Activated CD4-positive, alpha-beta memory T cell treated with anti-CD3 and anti-CD28 coated beads, Interleukin-2, amount 10 ng/mL, durations not matched to agents 7 days and 5 days (primary cell): ENCODE measurements around the gene ROBO2. TPM values are rescaled to one million over a fixed set of nuclear protein-coding genes. Genes with fewer than 3 reads are reported as not detected.

Source experiments
- CTCF ChIA-PET: fragments of 350-600 bp; sonication (Branson Sonifier 250); formaldehyde crosslinking; loops from one replicate; lab custom pipeline; 2021; ENCODE audit warnings: antibody characterized with exemption, inconsistent platforms; lab: Charles Lee
- POLR2A ChIA-PET: fragments of 350-600 bp; sonication (Branson Sonifier 250); formaldehyde crosslinking; loops from one replicate; lab custom pipeline; 2021; ENCODE audit warnings: antibody characterized with exemption; lab: Charles Lee
- DNase-seq: peaks from one replicate; pipeline ENCODE4 v3.0.0-alpha.2; 2020
- H3K27ac Mint-ChIP-seq: one replicate; pipeline ENCODE4 v1.8.0; 2021; ENCODE audit warnings: mild to moderate bottlenecking, mixed read lengths
- H3K27me3 Mint-ChIP-seq: one replicate; pipeline ENCODE4 v1.8.0; 2021; ENCODE audit warnings: mixed read lengths
- H3K36me3 Mint-ChIP-seq: one replicate; pipeline ENCODE4 v1.8.0; 2021; ENCODE audit warnings: low read depth, mixed read lengths
- H3K4me1 Mint-ChIP-seq: one replicate; pipeline ENCODE4 v1.8.0; 2021; ENCODE audit warnings: mixed read lengths
- H3K4me3 Mint-ChIP-seq: one replicate; pipeline ENCODE4 v1.8.0; 2021; ENCODE audit warnings: mild to moderate bottlenecking, mixed read lengths
- H3K9me3 Mint-ChIP-seq: one replicate; pipeline ENCODE4 v1.8.0; 2021; ENCODE audit warnings: mixed read lengths
- total RNA-seq, 2 experiments: library from RNA; stranded (reverse); gene quantifications; one replicate each; pipeline ENCODE4 v1.2.3, GENCODE V29; 2021

Gene ROBO2
- total RNA-seq, 2 experiments from 2014 or later: not detected

GRCh38 chr3:77096966-77097890, 57.3 kb downstream of the ROBO2 start:
- Mint-ChIP-seq H3K27me3 (no peaks in the 10 kb centered on the region), H3K4me3 (no peak overlapping the region), H3K36me3 (no peaks in the 10 kb centered on the region), H3K27ac (no peak overlapping the region), H3K9me3 (peaks cover 15% of the 10 kb centered on the region), H3K4me1 (no peaks in the 10 kb centered on the region)
- DNase-seq: no peak
- POLR2A ChIA-PET: no interaction called here
- CTCF ChIA-PET: no interaction called here

GRCh38 chr3:77102951-77103769, 63.3 kb downstream of the ROBO2 start:
- H3K27me3 Mint-ChIP-seq: no peaks in the 10 kb centered on the region
- H3K9me3 Mint-ChIP-seq: peaks cover 11% of the 10 kb centered on the region
- no peak for DNase-seq
- no peaks in the 10 kb centered on the region for H3K4me1 Mint-ChIP-seq
- H3K27ac Mint-ChIP-seq: no peak overlapping the region
- H3K36me3 Mint-ChIP-seq: no peaks in the 10 kb centered on the region
- H3K4me3 Mint-ChIP-seq: no peak overlapping the region
- CTCF ChIA-PET: no interaction called here
- POLR2A ChIA-PET: no interaction called here

GRCh38 chr3:77122652-77123051, 82.8 kb downstream of the ROBO2 start:
- Mint-ChIP-seq H3K9me3 (peaks cover 8% of the 10 kb centered on the region), H3K36me3 (no peaks in the 10 kb centered on the region), H3K4me1 (no peaks in the 10 kb centered on the region), H3K4me3 (no peak overlapping the region), H3K27ac (no peak overlapping the region), H3K27me3 (no peaks in the 10 kb centered on the region)
- POLR2A ChIA-PET: no interaction called here
- DNase-seq: no peak
- CTCF ChIA-PET: no interaction called here

- Mint-ChIP-seq H3K9me3 (peaks cover 8% of the 10 kb centered on the region), H3K4me1 (no peaks in the 10 kb centered on the region), H3K27ac (no peak overlapping the region), H3K4me3 (no peak overlapping the region), H3K36me3 (no peaks in the 10 kb centered on the region), H3K27me3 (no peaks in the 10 kb centered on the region)
- ChIA-PET CTCF (no interaction called here), POLR2A (no interaction called here)
- no peak for DNase-seq
Measured at GRCh38 chr3:77125966-77126365, 86.1 kb downstream of the ROBO2 start.

- H3K9me3 Mint-ChIP-seq: peaks cover 5% of the 10 kb centered on the region
- CTCF ChIA-PET: no interaction called here
- H3K4me3 Mint-ChIP-seq: no peak overlapping the region
- POLR2A ChIA-PET: no interaction called here
- no peak for DNase-seq
- no peaks in the 10 kb centered on the region for H3K36me3 Mint-ChIP-seq
- no peaks in the 10 kb centered on the region for H3K27me3 Mint-ChIP-seq
- H3K4me1 Mint-ChIP-seq: no peaks in the 10 kb centered on the region
- H3K27ac Mint-ChIP-seq: no peak overlapping the region
Measured at GRCh38 chr3:77134769-77135168, 94.9 kb downstream of the ROBO2 start.

DNA sequence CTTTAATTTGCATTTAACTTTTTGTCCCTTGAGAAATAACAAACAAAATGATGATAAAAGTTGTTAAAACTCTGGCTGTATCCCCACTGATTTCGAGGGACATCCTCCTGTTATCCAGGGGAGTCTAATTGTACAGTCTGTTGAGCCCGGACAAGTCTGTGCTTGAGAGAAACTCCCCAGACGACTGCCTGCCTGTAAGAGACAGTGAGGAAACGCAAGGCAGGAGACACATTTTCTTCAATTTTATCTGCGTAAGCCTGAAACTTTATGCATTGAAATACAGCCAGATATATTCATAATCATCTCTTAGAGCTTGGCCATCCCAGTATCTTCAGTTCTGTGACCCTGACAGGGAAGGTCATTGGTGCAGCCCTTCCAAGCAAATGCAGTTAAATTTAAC, 97.7 kb downstream of the ROBO2 start:
- ChIA-PET CTCF (no interaction called here), POLR2A (no interaction called here)
- Mint-ChIP-seq H3K36me3 (no peaks in the 10 kb centered on the region), H3K9me3 (peaks cover 9% of the 10 kb centered on the region), H3K27me3 (no peaks in the 10 kb centered on the region), H3K4me1 (no peaks in the 10 kb centered on the region), H3K27ac (no peak overlapping the region), H3K4me3 (no peak overlapping the region)
- DNase-seq: no peak

DNA sequence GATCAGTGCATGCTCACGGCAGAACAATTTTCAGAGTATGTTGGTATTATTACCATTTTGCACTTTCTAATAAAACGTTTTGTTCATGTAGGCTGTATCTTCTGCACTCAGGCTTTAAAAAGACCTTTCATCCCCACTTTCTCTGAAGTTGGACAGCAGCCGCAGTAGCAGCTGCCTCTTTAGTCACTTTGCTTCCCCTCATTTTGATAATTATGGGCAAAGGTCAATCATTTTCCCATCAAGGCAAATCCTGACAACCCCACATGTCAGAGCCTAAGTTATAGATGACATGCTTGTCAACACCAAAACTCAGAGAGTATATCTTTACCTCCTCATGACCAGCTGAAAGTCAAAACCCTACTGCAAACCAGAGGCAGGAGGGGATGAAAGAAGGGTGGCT, 99.7 kb downstream of the ROBO2 start:
- ChIA-PET CTCF (no interaction called here), POLR2A (no interaction called here)
- H3K36me3 Mint-ChIP-seq: no peaks in the 10 kb centered on the region
- no peaks in the 10 kb centered on the region for H3K27me3 Mint-ChIP-seq
- DNase-seq: no peak
- no peak overlapping the region for H3K27ac Mint-ChIP-seq
- H3K4me1 Mint-ChIP-seq: no peaks in the 10 kb centered on the region
- no peak overlapping the region for H3K4me3 Mint-ChIP-seq
- H3K9me3 Mint-ChIP-seq: peaks cover 10% of the 10 kb centered on the region

GRCh38 chr3:77141423-77141822, 101.5 kb downstream of the ROBO2 start:
- Mint-ChIP-seq H3K4me1 (no peaks in the 10 kb centered on the region), H3K36me3 (no peaks in the 10 kb centered on the region), H3K4me3 (no peak overlapping the region), H3K9me3 (peaks cover 9% of the 10 kb centered on the region), H3K27ac (no peak overlapping the region), H3K27me3 (no peaks in the 10 kb centered on the region)
- ChIA-PET POLR2A (no interaction called here), CTCF (no interaction called here)
- no peak for DNase-seq

GRCh38 chr3:77142578-77142977, 102.7 kb downstream of the ROBO2 start:
- CTCF ChIA-PET: no interaction called here

GRCh38 chr3:77146004-77146403, 106.1 kb downstream of the ROBO2 start:
- H3K36me3 Mint-ChIP-seq: no peaks in the 10 kb centered on the region
- no peaks in the 10 kb centered on the region for H3K4me1 Mint-ChIP-seq
- POLR2A ChIA-PET: no interaction called here
- CTCF ChIA-PET: no interaction called here
- peaks cover 12% of the 10 kb centered on the region for H3K9me3 Mint-ChIP-seq
- DNase-seq: no peak
- no peak overlapping the region for H3K4me3 Mint-ChIP-seq
- no peaks in the 10 kb centered on the region for H3K27me3 Mint-ChIP-seq
- no peak overlapping the region for H3K27ac Mint-ChIP-seq

More at GRCh38 chr3:77142578-77142977, 102.7 kb downstream of the ROBO2 start:
- POLR2A ChIA-PET: no interaction called here
- Mint-ChIP-seq H3K4me1 (no peaks in the 10 kb centered on the region), H3K27me3 (no peaks in the 10 kb centered on the region), H3K4me3 (no peak overlapping the region), H3K9me3 (peaks cover 10% of the 10 kb centered on the region), H3K36me3 (no peaks in the 10 kb centered on the region), H3K27ac (no peak overlapping the region)
- no peak for DNase-seq

DNA sequence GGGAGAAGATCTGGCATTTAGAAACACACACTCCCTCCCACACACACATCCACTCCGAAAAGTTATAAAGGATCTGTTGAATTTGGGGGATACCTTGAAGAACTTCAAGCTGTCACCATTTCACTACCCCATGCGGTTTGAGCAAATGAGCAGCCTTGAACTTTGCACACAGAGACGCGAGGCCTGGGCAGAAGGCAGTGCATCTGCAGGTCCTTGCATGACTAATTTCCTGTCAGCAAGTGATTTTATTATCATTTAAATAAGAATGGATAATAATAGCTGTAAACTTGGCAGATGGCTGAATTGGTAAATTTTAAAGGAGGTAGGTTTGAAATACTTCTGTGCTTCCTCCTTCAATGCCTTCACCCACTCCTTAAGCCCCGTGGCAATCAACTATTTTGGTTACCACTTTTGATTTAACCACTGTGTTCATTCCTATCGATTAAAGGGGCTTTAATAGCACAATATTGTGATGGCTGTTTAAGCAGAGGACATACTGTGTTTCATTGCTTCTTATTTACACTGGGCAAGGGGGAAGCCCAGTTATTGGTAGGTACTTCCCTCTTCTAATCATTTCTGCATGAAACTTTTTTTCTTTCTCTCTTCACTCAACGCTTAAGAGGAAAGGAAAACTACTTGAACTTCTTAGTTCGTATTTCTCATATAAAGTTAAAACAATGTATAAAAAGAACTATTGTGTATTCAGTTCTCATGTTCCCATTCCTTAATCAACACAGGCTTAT, 108.1 kb downstream of the ROBO2 start:
- no peaks in the 10 kb centered on the region for H3K27me3 Mint-ChIP-seq
- no peak overlapping the region for H3K27ac Mint-ChIP-seq
- no peak overlapping the region for H3K4me3 Mint-ChIP-seq
- CTCF ChIA-PET: no interaction called here
- DNase-seq: no peak
- H3K36me3 Mint-ChIP-seq: no peaks in the 10 kb centered on the region
- POLR2A ChIA-PET: no interaction called here
- H3K9me3 Mint-ChIP-seq: peaks cover 11% of the 10 kb centered on the region
- H3K4me1 Mint-ChIP-seq: no peaks in the 10 kb centered on the region

- Mint-ChIP-seq H3K36me3 (no peaks in the 10 kb centered on the region), H3K9me3 (peaks cover 6% of the 10 kb centered on the region), H3K27me3 (no peaks in the 10 kb centered on the region), H3K27ac (no peak overlapping the region), H3K4me1 (no peaks in the 10 kb centered on the region), H3K4me3 (no peak overlapping the region)
- CTCF ChIA-PET: no interaction called here
- DNase-seq: no peak
- POLR2A ChIA-PET: no interaction called here
Measured at GRCh38 chr3:77149382-77149781, 109.5 kb downstream of the ROBO2 start.

- H3K27me3 Mint-ChIP-seq: no peaks in the 10 kb centered on the region
- peaks cover 7% of the 10 kb centered on the region for H3K9me3 Mint-ChIP-seq
Measured at GRCh38 chr3:77150028-77150427, 110.1 kb downstream of the ROBO2 start.

More at GRCh38 chr3:77150028-77150427, 110.1 kb downstream of the ROBO2 start:
- H3K36me3 Mint-ChIP-seq: no peaks in the 10 kb centered on the region
- H3K27ac Mint-ChIP-seq: no peak overlapping the region
- ChIA-PET POLR2A (no interaction called here), CTCF (no interaction called here)
- H3K4me1 Mint-ChIP-seq: no peaks in the 10 kb centered on the region
- no peak for DNase-seq
- H3K4me3 Mint-ChIP-seq: no peak overlapping the region
